H1 (cell line): ENCODE data around the gene KCNQ1. TPM values are rescaled to one million over a fixed set of nuclear protein-coding genes. Genes with fewer than 3 reads are reported as not detected.

Experiments used
- CTCF ChIA-PET: fragments of 300-600 bp; sonication (Branson Sonifier 250); formaldehyde crosslinking; loops from one replicate; lab custom pipeline; 2021; ENCODE audit not compliant: partially characterized antibody; lab: Charles Lee
- POLR2A ChIA-PET: fragments of 300-600 bp; sonication (Branson Sonifier 250); formaldehyde crosslinking; loops from one replicate; lab custom pipeline; 2021; ENCODE audit warnings: inconsistent platforms; ENCODE audit not compliant: partially characterized antibody; lab: Charles Lee
- DNase-seq, 2 experiments: peaks; one replicate each; pipeline versions ENCODE4 v3.0.0 to v3.0.0-alpha.2; 2010 to 2022; ENCODE audit warnings: low spot score in 2 of 2, low read depth in 1 of 2, mixed read lengths in 1 of 2
- FAIRE-seq: peaks from 2 replicates; lab custom pipeline; 2011; peaks lifted over from hg19 to GRCh38; lab: Jason Lieb, UNC
- H2AFZ ChIP-seq: 2 replicates; pipeline ENCODE4 v1.8.1; 2012; ENCODE audit warnings: low read length, inconsistent platforms
- H2AK5ac ChIP-seq: 2 replicates; pipeline ENCODE4 v1.6.1; 2013; ENCODE audit warnings: low read depth, low read length
- H2BK120ac ChIP-seq: replicated peaks from 2 replicates; pipeline ENCODE3; 2013; ENCODE audit warnings: low read depth, low read length, inconsistent platforms
- H2BK12ac ChIP-seq: 2 replicates; pipeline ENCODE4 v1.6.1; 2013; ENCODE audit warnings: low read depth, low read length
- H2BK15ac ChIP-seq: 2 replicates; pipeline ENCODE4 v1.6.1; 2013; ENCODE audit warnings: low read length
- H2BK20ac ChIP-seq: 2 replicates; pipeline ENCODE4 v1.6.1; 2013; ENCODE audit warnings: low read length
- H2BK5ac ChIP-seq: 2 replicates; pipeline ENCODE4 v1.6.1; 2013; ENCODE audit warnings: low read depth, low read length
- H3K14ac ChIP-seq: 2 replicates; pipeline ENCODE4 v1.6.1; 2013; ENCODE audit warnings: inconsistent platforms; ENCODE audit not compliant: insufficient read length
- H3K18ac ChIP-seq: 2 replicates; pipeline ENCODE4 v1.6.1; 2013; ENCODE audit warnings: low read length; ENCODE audit errors: extremely low read depth
- H3K23ac ChIP-seq: 2 replicates; pipeline ENCODE4 v1.6.1; 2013; ENCODE audit warnings: inconsistent platforms; ENCODE audit not compliant: insufficient read length
- H3K23me2 ChIP-seq: 2 replicates; pipeline ENCODE4 v1.6.1; 2013; ENCODE audit warnings: low read depth, low read length
- H3K27ac ChIP-seq: 2 replicates; pipeline ENCODE4 v1.6.1; 2011; ENCODE audit warnings: low read depth, low read length, inconsistent platforms
- H3K27me3 ChIP-seq, 4 experiments: replicated peaks in 1 of 4; 1 replicate in 1 of 4; 2 replicates in 3 of 4; pipeline versions ENCODE4 v1.6.1 to v1.8.1; 2011 to 2013; ENCODE audit warnings: low read length in 3 of 4, mild to moderate bottlenecking in 3 of 4, inconsistent platforms in 2 of 4, mixed read lengths in 2 of 4, moderate library complexity in 1 of 4; ENCODE audit not compliant: control insufficient read depth in 3 of 4, insufficient read depth in 3 of 4; ENCODE audit errors: extremely low read depth in 1 of 4
- H3K36me3 ChIP-seq, 4 experiments: 2 replicates each; pipeline versions ENCODE4 v1.6.1 to v1.8.1; 2011 to 2013; ENCODE audit warnings: mild to moderate bottlenecking in 4 of 4, low read length in 3 of 4, moderate library complexity in 2 of 4, control low read depth in 1 of 4, inconsistent platforms in 1 of 4; ENCODE audit not compliant: insufficient read depth in 4 of 4, control insufficient read depth in 2 of 4
- H3K4ac ChIP-seq: replicated peaks from 2 replicates; pipeline ENCODE3; 2013; ENCODE audit warnings: low read length, low read depth, mixed read lengths, inconsistent platforms; ENCODE audit not compliant: insufficient read length
- H3K4me1 ChIP-seq, 4 experiments: replicated peaks in 1 of 4; 1 replicate in 1 of 4; 2 replicates in 3 of 4; pipeline versions ENCODE4 v1.6.1 to v1.8.1; 2011 to 2013; ENCODE audit warnings: low read length in 3 of 4, inconsistent platforms in 2 of 4, mixed read lengths in 1 of 4; ENCODE audit not compliant: insufficient read depth in 4 of 4, control insufficient read depth in 3 of 4
- H3K4me2 ChIP-seq, 2 experiments: 2 replicates each; pipeline versions ENCODE4 v1.6.1 to v1.8.1; 2011 to 2013; ENCODE audit warnings: low read depth in 2 of 2, low read length in 2 of 2, control low read depth in 1 of 2, inconsistent platforms in 1 of 2, mild to moderate bottlenecking in 1 of 2; ENCODE audit not compliant: insufficient read depth in 1 of 2
- H3K4me3 ChIP-seq, 4 experiments: fragments of 200-600, 300-600 bp in 1 of 4; sonication (generic), shearing (Covaris generic), sonication (Bioruptor Twin) in 1 of 4; 2 replicates each; pipeline versions ENCODE4 v1.5.1 to v1.8.1; 2011 to 2016; ENCODE audit warnings: low read length in 4 of 4, low read depth in 3 of 4, control low read depth in 2 of 4, inconsistent platforms in 2 of 4, mild to moderate bottlenecking in 2 of 4, mixed read lengths in 1 of 4, moderate library complexity in 1 of 4; ENCODE audit not compliant: insufficient read depth in 2 of 4; ENCODE audit errors: extremely low read depth in 1 of 4
- H3K56ac ChIP-seq: replicated peaks from 2 replicates; pipeline ENCODE3; 2013; ENCODE audit warnings: low read depth, mild to moderate bottlenecking, mixed read lengths, low read length, inconsistent platforms; ENCODE audit not compliant: insufficient read length
- H3K79me1 ChIP-seq: 2 replicates; pipeline ENCODE4 v1.6.1; 2013; ENCODE audit warnings: low read depth, low read length, control low read depth
- H3K79me2 ChIP-seq, 2 experiments: 2 replicates each; pipeline versions ENCODE4 v1.6.1 to v1.8.1; 2012 to 2013; ENCODE audit warnings: low read length in 2 of 2, mild to moderate bottlenecking in 2 of 2, inconsistent platforms in 1 of 2; ENCODE audit not compliant: insufficient read depth in 2 of 2, control insufficient read depth in 1 of 2
- H3K9ac ChIP-seq, 4 experiments: replicated peaks in 1 of 4; 1 replicate in 1 of 4; 2 replicates in 3 of 4; pipeline versions ENCODE4 v1.6.1 to v1.8.1; 2011 to 2013; ENCODE audit warnings: low read depth in 3 of 4, low read length in 3 of 4, control low read depth in 2 of 4, mild to moderate bottlenecking in 2 of 4, moderate library complexity in 2 of 4, inconsistent platforms in 1 of 4; ENCODE audit errors: extremely low read depth in 1 of 4
- H3K9me3 ChIP-seq, 2 experiments: 2 replicates each; pipeline versions ENCODE4 v1.6.1 to v1.8.1; 2012 to 2013; ENCODE audit warnings: mild to moderate bottlenecking in 2 of 2, moderate library complexity in 2 of 2, control low read depth in 1 of 2, inconsistent platforms in 1 of 2, low read depth in 1 of 2, low read length in 1 of 2, mixed read lengths in 1 of 2; ENCODE audit not compliant: insufficient read depth in 2 of 2
- H4K20me1 ChIP-seq, 2 experiments: replicated peaks in 1 of 2; 2 replicates each; pipeline versions ENCODE3 to v1.8.1; 2011 to 2013; ENCODE audit warnings: inconsistent platforms in 2 of 2, low read length in 2 of 2, mild to moderate bottlenecking in 1 of 2; ENCODE audit not compliant: insufficient read depth in 2 of 2, control insufficient read depth in 1 of 2
- H4K5ac ChIP-seq: 2 replicates; pipeline ENCODE4 v1.6.1; 2013; ENCODE audit warnings: low read length, low read depth, mixed read lengths, inconsistent platforms; ENCODE audit not compliant: insufficient read length
- H4K8ac ChIP-seq: 2 replicates; pipeline ENCODE4 v1.8.0; 2013; ENCODE audit warnings: mild to moderate bottlenecking, moderate library complexity, low read length, inconsistent platforms; ENCODE audit not compliant: insufficient read depth; ENCODE audit errors: extremely low read depth
- H4K91ac ChIP-seq: replicated peaks from 2 replicates; pipeline ENCODE3; 2013; ENCODE audit warnings: low read length, mixed read lengths, inconsistent platforms; ENCODE audit not compliant: insufficient read length
- ASH2L ChIP-seq: fragments of 200-600, 300-600 bp; sonication (generic); IDR thresholded peaks from one replicate; pipeline ENCODE4 v1.7.1; 2017; ENCODE audit warnings: low read length
- CREB1 ChIP-seq: IDR thresholded peaks from 2 replicates; pipeline ENCODE4 v1.6.1; 2012; ENCODE audit warnings: inconsistent platforms
- HDAC6 ChIP-seq: IDR thresholded peaks from one replicate; pipeline ENCODE4 v1.7.1; 2012; ENCODE audit warnings: low read depth, mild to moderate bottlenecking, inconsistent platforms, low read length, moderate library complexity
- NRF1 ChIP-seq: IDR thresholded peaks from 2 replicates; pipeline ENCODE4 v1.6.1; 2011; ENCODE audit warnings: mild to moderate bottlenecking, low read depth, low read length, improper control_type of control experiment
- SIX5 ChIP-seq: IDR thresholded peaks from 2 replicates; pipeline ENCODE4 v1.6.1; 2011; ENCODE audit warnings: mild to moderate bottlenecking, low read depth, low read length
- TAF1 ChIP-seq: IDR thresholded peaks from 2 replicates; pipeline ENCODE4 v1.6.1; 2011; ENCODE audit warnings: mild to moderate bottlenecking, low read depth, low read length
- USF2 ChIP-seq: IDR thresholded peaks from 2 replicates; pipeline ENCODE4 v1.6.1; 2011; ENCODE audit warnings: low read length, improper control_type of control experiment
- whole genome bisulfite sequencing, 2 experiments: shearing (Covaris generic) in 1 of 2; methylation state at CpG; one replicate each; pipeline versions ENCODE4 v1.1.6 to v1.1.7; 2013 to 2015; ENCODE audit warnings: low lambda C conversion rate in 2 of 2, mixed read lengths in 2 of 2, inconsistent platforms in 1 of 2, low coverage in 1 of 2, missing lambda C conversion rate in 1 of 2; ENCODE audit not compliant: insufficient replicate concordance in 2 of 2, insufficient coverage in 1 of 2, insufficient read length in 1 of 2; ENCODE audit errors: extremely low coverage in 1 of 2, missing lambda C conversion rate in 1 of 2; 5-methylcytosine and 5-hydroxymethylcytosine counted together
- polyA plus RNA-seq, 7 experiments: library from polyadenylated mRNA; depleted of rRNA in 3 of 7; stranded (reverse) in 5 of 7; unstranded in 2 of 7; fragments of >200 nt in 5 of 7; fragments of 200-250 nt in 2 of 7; gene quantifications; 1 replicate in 5 of 7; 2 replicates in 1 of 7; 4 replicates in 1 of 7; pipeline versions ENCODE4 v1.2.1 to v1.2.3, GENCODE V29; 2011 to 2013; ENCODE audit warnings: missing spikeins in 2 of 7, mixed read lengths in 2 of 7
- total RNA-seq: library from RNA; stranded (reverse); fragmentation: NEBNext Ultra II Directional; extraction: Animal tissue kit (Norgen Biotek cat#: 25700); gene quantifications from 2 replicates; pipeline ENCODE4 v1.2.1, GENCODE V29; 2021
- TF ChIP-seq, protein P1 (sequence below), 3 experiments: IDR thresholded peaks; 1 replicate in 2 of 3; 2 replicates in 1 of 3; pipeline versions ENCODE4 v1.5.1 to v1.6.1; 2011; ENCODE audit warnings: low read length in 3 of 3, mild to moderate bottlenecking in 3 of 3, inconsistent platforms in 2 of 3, low read depth in 1 of 3, moderate library complexity in 1 of 3; ENCODE audit not compliant: insufficient read depth in 1 of 3; ENCODE audit errors: control extremely low read depth in 1 of 3
- TF ChIP-seq, protein P2 (sequence below): IDR thresholded peaks from 2 replicates; pipeline ENCODE4 v1.6.1; 2012; ENCODE audit warnings: low read length, inconsistent platforms

The KCNQ1 gene
- total and polyA plus RNA-seq, 2 of the 8 experiments (the other 6 are each of a cell fraction or from before 2014, with no cell fraction given): 1.9 to 2.0 TPM

DNA sequence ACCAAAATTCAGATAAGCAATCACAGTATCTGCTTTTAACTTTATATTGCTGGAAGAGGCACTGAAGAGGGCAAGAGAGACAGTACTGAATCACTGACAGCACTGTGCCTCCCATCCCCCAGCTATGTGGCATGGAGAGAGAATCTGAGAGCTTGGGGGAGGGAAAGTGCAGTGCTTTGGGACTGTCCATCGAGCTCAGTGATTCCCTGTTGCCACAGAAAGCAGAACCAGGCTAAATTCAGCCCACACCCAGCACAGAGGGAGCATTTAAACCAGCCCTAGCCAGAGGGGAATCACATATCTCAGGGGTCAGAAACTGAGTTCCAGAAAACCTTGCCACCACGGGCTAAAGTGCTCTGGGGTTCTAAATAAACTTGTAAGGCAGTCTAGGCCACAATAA lies 44.3 kb downstream of the KCNQ1 start:
- Histone ChIP-seq H3K4me3 (no peak overlapping the region), H3K79me2 (no peaks in the 10 kb centered on the region), H3K4me1 (no peaks in the 10 kb centered on the region), H3K79me1 (no peaks in the 10 kb centered on the region), H3K23ac (no peak overlapping the region), H2BK12ac (no peak overlapping the region), H3K36me3 (no peaks in the 10 kb centered on the region), H4K91ac (no peak overlapping the region), H3K4ac (no peak overlapping the region), H3K14ac (no peak overlapping the region), H2BK15ac (no peak overlapping the region), H4K5ac (no peak overlapping the region), H3K56ac (no peak overlapping the region), H2AFZ (no peak overlapping the region), H3K9ac (no peak overlapping the region), H3K9me3 (peaks cover 0 to 3% of the 10 kb centered on the region in 2 experiments; a peak in 3 of 4 replicates), H3K4me2 (no peak overlapping the region), H4K20me1 (no peaks in the 10 kb centered on the region), H3K27ac (no peak overlapping the region), H3K18ac (no peak overlapping the region), H3K23me2 (no peaks in the 10 kb centered on the region), H2BK120ac (no peak overlapping the region), H2BK20ac (no peak overlapping the region), H2AK5ac (no peak overlapping the region), H2BK5ac (no peak overlapping the region), H4K8ac (no peak overlapping the region), H3K27me3 (peaks cover 3 to 29% (median 17%) of the 10 kb centered on the region in 4 experiments)
- no peak for FAIRE-seq
- CTCF ChIA-PET: interaction anchor here (1.4 kb wide), 1 partner anchor 25 kb away, joined by 3 read pairs; no protein-coding TSS in a partner anchor
- no peak for DNase-seq
- WGBS, 2 experiments: 55% methylated on average over 2 of the region's 2 CpGs; no CpG with 5 or more reads in 1 of the 2 experiments
- TF ChIP-seq CREB1 (no peak), SIX5 (no peak), NRF1 (no peak), TAF1 (no peak), ASH2L (no peak), USF2 (no peak), HDAC6 (no peak)
- TF ChIP-seq, protein P1, sequence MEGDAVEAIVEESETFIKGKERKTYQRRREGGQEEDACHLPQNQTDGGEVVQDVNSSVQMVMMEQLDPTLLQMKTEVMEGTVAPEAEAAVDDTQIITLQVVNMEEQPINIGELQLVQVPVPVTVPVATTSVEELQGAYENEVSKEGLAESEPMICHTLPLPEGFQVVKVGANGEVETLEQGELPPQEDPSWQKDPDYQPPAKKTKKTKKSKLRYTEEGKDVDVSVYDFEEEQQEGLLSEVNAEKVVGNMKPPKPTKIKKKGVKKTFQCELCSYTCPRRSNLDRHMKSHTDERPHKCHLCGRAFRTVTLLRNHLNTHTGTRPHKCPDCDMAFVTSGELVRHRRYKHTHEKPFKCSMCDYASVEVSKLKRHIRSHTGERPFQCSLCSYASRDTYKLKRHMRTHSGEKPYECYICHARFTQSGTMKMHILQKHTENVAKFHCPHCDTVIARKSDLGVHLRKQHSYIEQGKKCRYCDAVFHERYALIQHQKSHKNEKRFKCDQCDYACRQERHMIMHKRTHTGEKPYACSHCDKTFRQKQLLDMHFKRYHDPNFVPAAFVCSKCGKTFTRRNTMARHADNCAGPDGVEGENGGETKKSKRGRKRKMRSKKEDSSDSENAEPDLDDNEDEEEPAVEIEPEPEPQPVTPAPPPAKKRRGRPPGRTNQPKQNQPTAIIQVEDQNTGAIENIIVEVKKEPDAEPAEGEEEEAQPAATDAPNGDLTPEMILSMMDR (IDR thresholded peaks at IDR 0.05; ENCODE audit: control extremely low read depth in 1 of 3, insufficient read depth in 1 of 3, low read depth in 1 of 3, low read length in 3 of 3): no peak
- TF ChIP-seq, protein P2, sequence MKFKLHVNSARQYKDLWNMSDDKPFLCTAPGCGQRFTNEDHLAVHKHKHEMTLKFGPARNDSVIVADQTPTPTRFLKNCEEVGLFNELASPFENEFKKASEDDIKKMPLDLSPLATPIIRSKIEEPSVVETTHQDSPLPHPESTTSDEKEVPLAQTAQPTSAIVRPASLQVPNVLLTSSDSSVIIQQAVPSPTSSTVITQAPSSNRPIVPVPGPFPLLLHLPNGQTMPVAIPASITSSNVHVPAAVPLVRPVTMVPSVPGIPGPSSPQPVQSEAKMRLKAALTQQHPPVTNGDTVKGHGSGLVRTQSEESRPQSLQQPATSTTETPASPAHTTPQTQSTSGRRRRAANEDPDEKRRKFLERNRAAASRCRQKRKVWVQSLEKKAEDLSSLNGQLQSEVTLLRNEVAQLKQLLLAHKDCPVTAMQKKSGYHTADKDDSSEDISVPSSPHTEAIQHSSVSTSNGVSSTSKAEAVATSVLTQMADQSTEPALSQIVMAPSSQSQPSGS: no peak
- POLR2A ChIA-PET: no interaction called here
